EH (cell line): ENCODE results near the gene FCRLA.
A peak's percentile ranks its signal among the peaks of the same experiment; 100 is the strongest.
"Not testable (repeated sequence)": the region's sequence is repeated elsewhere in the genome, so short reads cannot be mapped to it uniquely, and the experiment has no call there.

Source experiments
- DNase-seq: peaks from one replicate; pipeline ENCODE4 v3.0.0-alpha.2; 2015; ENCODE audit warnings: low read depth

Gene FCRLA

GRCh38 chr1:161706113-161706481, 932 bp upstream of the FCRLA start:
- DNase-seq = peak; percentile 89

- DNase-seq = no peak
Measured at GRCh38 chr1:161707503-161707902, 474 bp downstream of the FCRLA start.

- DNase-seq = no peak
Measured at GRCh38 chr1:161709373-161709772, 2.3 kb downstream of the FCRLA start.

- peak; percentile 32 for DNase-seq
Measured at GRCh38 chr1:161710560-161710959, 3.5 kb downstream of the FCRLA start.

- no peak for DNase-seq
Measured at GRCh38 chr1:161718559-161719324, 11.7 kb downstream of the FCRLA start.

GRCh38 chr1:161719325-161719611, 12.2 kb downstream of the FCRLA start:
- no peak for DNase-seq

GRCh38 chr1:161720422-161720821, 13.4 kb downstream of the FCRLA start:
- no peak for DNase-seq

GRCh38 chr1:161720956-161721737, 14.1 kb downstream of the FCRLA start, which contains the start of gene FCRLB:
FCRLB (plus strand) TSS chr1:161721544; CDS start chr1:161722673, 1,129 bp downstream.
- DNase-seq = peak; percentile 25

- DNase-seq = peak; percentile 99
Measured at GRCh38 chr1:161721738-161722343, 14.8 kb downstream of the FCRLA start.

GRCh38 chr1:161722406-161722805, 15.4 kb downstream of the FCRLA start:
- DNase-seq = peak; percentile 33

- no peak for DNase-seq
Measured at GRCh38 chr1:161723459-161724141, 16.6 kb downstream of the FCRLA start.

GRCh38 chr1:161725258-161725907, 18.4 kb downstream of the FCRLA start:
- not testable (repeated sequence) for DNase-seq

GRCh38 chr1:161725908-161726472, 19.0 kb downstream of the FCRLA start:
- peak; percentile 72 for DNase-seq

- peak; percentile 89 for DNase-seq
Measured at GRCh38 chr1:161726473-161727255, 19.6 kb downstream of the FCRLA start.

- DNase-seq = peak; percentile 86
Measured at GRCh38 chr1:161727256-161727924, 20.4 kb downstream of the FCRLA start.

- DNase-seq = no peak
Measured at GRCh38 chr1:161728376-161729226, 21.6 kb downstream of the FCRLA start.

- DNase-seq = peak; percentile 78
Measured at GRCh38 chr1:161730050-161730564, 23.1 kb downstream of the FCRLA start.

- no peak for DNase-seq
Measured at GRCh38 chr1:161731241-161731640, 24.2 kb downstream of the FCRLA start.
